H7 (cell line): ENCODE measurements around the gene LRP1-AS. TPM values are rescaled to one million over a fixed set of nuclear protein-coding genes. Genes with fewer than 3 reads are reported as not detected.

Experiments used
- DNase-seq: peaks from one replicate; pipeline ENCODE4 v3.0.0; 2012
- H3K27me3 ChIP-seq: 2 replicates; pipeline ENCODE4 v1.6.0; 2011; ENCODE audit warnings: mild to moderate bottlenecking, low read length; ENCODE audit not compliant: control insufficient read depth, insufficient read depth
- H3K36me3 ChIP-seq: replicated peaks from 2 replicates; pipeline ENCODE4 v1.5.1; 2011; ENCODE audit warnings: low read length; ENCODE audit not compliant: control insufficient read depth, insufficient read depth
- H3K4me3 ChIP-seq: 2 replicates; pipeline ENCODE4 v1.5.1; 2011; ENCODE audit warnings: low read depth, mild to moderate bottlenecking, control low read depth, low read length, moderate library complexity; ENCODE audit not compliant: insufficient read depth
- total RNA-seq: library from RNA; depleted of rRNA; stranded (reverse); fragments of >200 nt; shearing (Covaris generic); gene quantifications from 2 replicates; pipeline ENCODE4 v1.2.3, GENCODE V29; 2014; rRNA removed

LRP1-AS gene
- total RNA-seq, 1 experiment from 2014 or later: not detected

- DNase-seq: no peak
- H3K27me3 ChIP-seq: no peaks in the 10 kb centered on the region
- no peak overlapping the region for H3K4me3 ChIP-seq
- peaks cover 16% of the 10 kb centered on the region for H3K36me3 ChIP-seq
Measured at GRCh38 chr12:57099047-57099714, 48.2 kb downstream of the LRP1-AS start.

- H3K27me3 ChIP-seq: no peaks in the 10 kb centered on the region
- peaks cover 16% of the 10 kb centered on the region for H3K36me3 ChIP-seq
- no peak overlapping the region for H3K4me3 ChIP-seq
- no peak for DNase-seq
Measured at GRCh38 chr12:57098546-57098945, 48.9 kb downstream of the LRP1-AS start.

- no peak for DNase-seq
- peaks cover 16% of the 10 kb centered on the region for H3K36me3 ChIP-seq
- H3K27me3 ChIP-seq: no peaks in the 10 kb centered on the region
- H3K4me3 ChIP-seq: no peak overlapping the region
Measured at GRCh38 chr12:57097554-57097835, 49.9 kb downstream of the LRP1-AS start.

- Histone ChIP-seq H3K4me3 (no peak overlapping the region), H3K36me3 (peaks cover 20% of the 10 kb centered on the region), H3K27me3 (no peaks in the 10 kb centered on the region)
- peak; percentile 24 for DNase-seq
Measured at GRCh38 chr12:57096748-57097553, 50.5 kb downstream of the LRP1-AS start.

DNA sequence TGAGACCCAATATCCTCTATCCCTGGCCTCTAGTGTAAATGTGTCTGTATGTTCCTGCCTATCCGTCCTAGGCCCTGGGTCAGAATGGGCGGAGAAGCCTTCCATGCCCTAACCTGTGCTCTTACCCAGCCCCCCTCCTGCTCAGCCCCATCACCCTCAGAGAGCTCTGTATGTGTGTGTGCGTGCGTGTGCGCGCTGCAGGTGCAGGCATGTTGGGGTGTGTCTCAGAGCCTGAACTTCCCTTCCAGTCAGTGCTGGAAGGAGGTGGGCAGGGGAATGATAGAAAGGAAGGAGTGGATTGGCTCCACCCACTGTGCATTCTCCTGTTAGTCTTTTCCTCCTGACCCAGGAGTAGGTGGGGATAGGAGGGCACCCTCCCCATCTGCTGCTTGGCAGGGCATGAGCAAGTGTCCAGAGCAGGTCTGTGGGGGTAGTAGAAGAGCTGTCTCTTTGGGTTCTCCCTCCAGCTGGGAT, 51.3 kb downstream of the LRP1-AS start:
- no peaks in the 10 kb centered on the region for H3K27me3 ChIP-seq
- H3K4me3 ChIP-seq: no peak overlapping the region

DNA sequence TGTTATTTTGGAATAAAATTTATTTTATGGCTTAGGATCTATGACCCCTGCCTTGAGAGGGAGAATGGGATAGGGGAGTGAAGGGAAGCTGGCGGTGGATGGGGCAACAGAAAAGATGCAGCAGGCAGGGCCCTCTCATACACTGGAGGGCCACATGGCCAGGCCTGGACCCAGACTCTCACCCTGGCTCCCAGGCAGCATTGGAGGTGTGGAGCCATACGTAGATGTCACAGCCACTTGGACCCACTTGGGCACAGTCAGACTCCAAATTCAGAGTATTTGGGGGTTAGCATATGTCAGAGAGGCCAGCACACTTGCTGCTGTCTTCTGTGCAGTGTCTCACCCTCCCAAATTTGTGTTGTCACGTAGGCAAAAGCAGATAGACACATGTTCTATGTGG, 52.0 kb downstream of the LRP1-AS start:
- H3K4me3 ChIP-seq: no peak overlapping the region
- peaks cover 21% of the 10 kb centered on the region for H3K36me3 ChIP-seq
- no peaks in the 10 kb centered on the region for H3K27me3 ChIP-seq
- peak; percentile 28 for DNase-seq

More for the DNA sequence above, 51.3 kb downstream of the LRP1-AS start:
- peaks cover 20% of the 10 kb centered on the region for H3K36me3 ChIP-seq
- peak; percentile 46 for DNase-seq

Other genes with a start within 250 kb of the LRP1-AS start
- gene SDR9C7, start 213.2 kb downstream of the LRP1-AS start, total RNA-seq: 0.28 TPM in 1 of 2 replicates, not detected in the other
- gene RDH16, start 190.0 kb downstream of the LRP1-AS start, total RNA-seq: 0.63 and 0.66 TPM in 2 replicates
- gene ZBTB39, start 141.1 kb downstream of the LRP1-AS start, total RNA-seq: 11.6 and 13.0 TPM in 2 replicates
- 1.00 and 1.2 TPM in 2 replicates for gene TAC3, start 131.1 kb downstream of the LRP1-AS start, total RNA-seq
- gene MYO1A, start 97.5 kb downstream of the LRP1-AS start, total RNA-seq: 0.24 and 0.59 TPM in 2 replicates
- gene NEMP1, start 68.8 kb downstream of the LRP1-AS start, total RNA-seq: 22.6 and 30.6 TPM in 2 replicates
- 19.0 and 20.8 TPM in 2 replicates for gene NAB2, start 58.5 kb downstream of the LRP1-AS start, total RNA-seq
- gene STAT6, start 36.3 kb downstream of the LRP1-AS start, total RNA-seq: 43.5 and 51.5 TPM in 2 replicates
- gene LRP1, start 19.1 kb downstream of the LRP1-AS start, total RNA-seq: 17.3 and 23.9 TPM in 2 replicates
- 0.74 and 2.2 TPM in 2 replicates for gene NXPH4, start 69.2 kb upstream of the LRP1-AS start, total RNA-seq
- gene SHMT2, start 82.1 kb upstream of the LRP1-AS start, total RNA-seq: 355 and 399 TPM in 2 replicates
- gene STAC3, start 103.6 kb upstream of the LRP1-AS start, total RNA-seq: 0.90 and 1.6 TPM in 2 replicates